Mesenchymal stem cell (in vitro differentiated cells and primary cell): ENCODE results near the gene TARBP1.

ENCODE experiments used
- DNase-seq: peaks from one replicate; pipeline ENCODE4 v3.0.0-alpha.2; 2013
- H2AFZ ChIP-seq: one replicate; pipeline ENCODE4 v1.6.1; 2013; ENCODE audit warnings: low read depth, mild to moderate bottlenecking, control low read depth, inconsistent platforms, low read length, moderate library complexity
- H2AK5ac ChIP-seq: 2 replicates; pipeline ENCODE4 v1.6.1; 2013; ENCODE audit warnings: low read length, moderate library complexity, mild to moderate bottlenecking, inconsistent platforms; ENCODE audit not compliant: severe bottlenecking
- H2BK120ac ChIP-seq: one replicate; pipeline ENCODE4 v1.6.1; 2013; ENCODE audit warnings: low read depth, mild to moderate bottlenecking, inconsistent platforms, low read length, moderate library complexity
- H2BK12ac ChIP-seq, 2 experiments: one replicate each; pipeline ENCODE4 v1.6.1; 2013; ENCODE audit warnings: inconsistent platforms in 2 of 2, low read length in 2 of 2, mild to moderate bottlenecking in 2 of 2, moderate library complexity in 2 of 2, control low read depth in 1 of 2
- H2BK15ac ChIP-seq: one replicate; pipeline ENCODE4 v1.6.1; 2013; ENCODE audit warnings: mild to moderate bottlenecking, low read depth, inconsistent platforms; ENCODE audit not compliant: poor library complexity, severe bottlenecking
- H2BK5ac ChIP-seq: 2 replicates; pipeline ENCODE4 v1.6.1; 2013; ENCODE audit warnings: low read depth, mild to moderate bottlenecking, low read length, control low read depth, inconsistent platforms; ENCODE audit not compliant: poor library complexity, severe bottlenecking
- H3K14ac ChIP-seq, 2 experiments: one replicate each; pipeline ENCODE4 v1.6.1; 2013; ENCODE audit warnings: inconsistent platforms in 2 of 2, low read length in 2 of 2, control low read depth in 1 of 2, mild to moderate bottlenecking in 1 of 2, moderate library complexity in 1 of 2
- H3K18ac ChIP-seq, 2 experiments: one replicate each; pipeline ENCODE4 v1.6.1; 2013; ENCODE audit warnings: inconsistent platforms in 2 of 2, low read length in 2 of 2, control low read depth in 1 of 2, low read depth in 1 of 2, mild to moderate bottlenecking in 1 of 2
- H3K23ac ChIP-seq, 2 experiments: one replicate each; pipeline ENCODE4 v1.6.1; 2013; ENCODE audit warnings: inconsistent platforms in 2 of 2, low read length in 2 of 2, mild to moderate bottlenecking in 2 of 2, moderate library complexity in 2 of 2, control low read depth in 1 of 2
- H3K27ac ChIP-seq: 2 replicates; pipeline ENCODE4 v1.5.1; 2013; ENCODE audit warnings: mild to moderate bottlenecking, moderate library complexity, low read length, control low read depth, inconsistent platforms; ENCODE audit not compliant: poor library complexity, severe bottlenecking
- H3K27me3 ChIP-seq, 2 experiments: 2 replicates each; pipeline versions ENCODE4 v1.6.1 to v1.7.0; 2013; ENCODE audit warnings: low read length in 2 of 2, mild to moderate bottlenecking in 2 of 2, moderate library complexity in 2 of 2, control low read depth in 1 of 2, inconsistent platforms in 1 of 2; ENCODE audit not compliant: control insufficient read depth in 1 of 2, insufficient read depth in 1 of 2
- H3K36me3 ChIP-seq, 2 experiments: 2 replicates each; pipeline versions ENCODE4 v1.6.1 to v1.7.0; 2013; ENCODE audit warnings: low read length in 2 of 2, control low read depth in 1 of 2, inconsistent platforms in 1 of 2, low read depth in 1 of 2, mild to moderate bottlenecking in 1 of 2; ENCODE audit not compliant: insufficient read depth in 2 of 2, control insufficient read depth in 1 of 2
- H3K4ac ChIP-seq, 2 experiments: one replicate each; pipeline ENCODE4 v1.6.1; 2013; ENCODE audit warnings: inconsistent platforms in 2 of 2, low read length in 2 of 2, mild to moderate bottlenecking in 2 of 2, moderate library complexity in 2 of 2, control low read depth in 1 of 2, low read depth in 1 of 2
- H3K4me1 ChIP-seq: 2 replicates; pipeline ENCODE4 v1.6.1; 2013; ENCODE audit warnings: low read depth, low read length, control low read depth; ENCODE audit not compliant: control insufficient read depth, insufficient read depth
- H3K4me2 ChIP-seq: 2 replicates; pipeline ENCODE4 v1.6.1; 2013; ENCODE audit warnings: low read length, mild to moderate bottlenecking, inconsistent platforms; ENCODE audit not compliant: poor library complexity, severe bottlenecking
- H3K4me3 ChIP-seq, 2 experiments: 2 replicates each; pipeline versions ENCODE4 v1.5.1 to v1.7.0; 2013; ENCODE audit warnings: low read length in 2 of 2, mild to moderate bottlenecking in 2 of 2, control low read depth in 1 of 2, low read depth in 1 of 2; ENCODE audit not compliant: insufficient read depth in 1 of 2
- H3K79me1 ChIP-seq: replicated peaks from 2 replicates; pipeline ENCODE4 v1.6.1; 2013; ENCODE audit warnings: mild to moderate bottlenecking, control low read depth, low read length, inconsistent platforms; ENCODE audit not compliant: poor library complexity, severe bottlenecking
- H3K9ac ChIP-seq: 2 replicates; pipeline ENCODE4 v1.7.0; 2013; ENCODE audit warnings: mild to moderate bottlenecking, low read length, moderate library complexity
- H3K9me3 ChIP-seq: 2 replicates; pipeline ENCODE4 v1.7.0; 2013; ENCODE audit warnings: mild to moderate bottlenecking, low read length; ENCODE audit not compliant: control insufficient read depth
- H4K8ac ChIP-seq: one replicate; pipeline ENCODE4 v1.6.1; 2013; ENCODE audit warnings: inconsistent platforms, mild to moderate bottlenecking, low read length, moderate library complexity
- H4K91ac ChIP-seq: one replicate; pipeline ENCODE4 v1.6.1; 2013; ENCODE audit warnings: mild to moderate bottlenecking, low read length, inconsistent platforms
- WGBS: methylation state at CpG from one replicate; pipeline ENCODE4 v1.1.7; 2013; ENCODE audit warnings: mixed read lengths; 5-methylcytosine and 5-hydroxymethylcytosine counted together

Gene TARBP1

DNA sequence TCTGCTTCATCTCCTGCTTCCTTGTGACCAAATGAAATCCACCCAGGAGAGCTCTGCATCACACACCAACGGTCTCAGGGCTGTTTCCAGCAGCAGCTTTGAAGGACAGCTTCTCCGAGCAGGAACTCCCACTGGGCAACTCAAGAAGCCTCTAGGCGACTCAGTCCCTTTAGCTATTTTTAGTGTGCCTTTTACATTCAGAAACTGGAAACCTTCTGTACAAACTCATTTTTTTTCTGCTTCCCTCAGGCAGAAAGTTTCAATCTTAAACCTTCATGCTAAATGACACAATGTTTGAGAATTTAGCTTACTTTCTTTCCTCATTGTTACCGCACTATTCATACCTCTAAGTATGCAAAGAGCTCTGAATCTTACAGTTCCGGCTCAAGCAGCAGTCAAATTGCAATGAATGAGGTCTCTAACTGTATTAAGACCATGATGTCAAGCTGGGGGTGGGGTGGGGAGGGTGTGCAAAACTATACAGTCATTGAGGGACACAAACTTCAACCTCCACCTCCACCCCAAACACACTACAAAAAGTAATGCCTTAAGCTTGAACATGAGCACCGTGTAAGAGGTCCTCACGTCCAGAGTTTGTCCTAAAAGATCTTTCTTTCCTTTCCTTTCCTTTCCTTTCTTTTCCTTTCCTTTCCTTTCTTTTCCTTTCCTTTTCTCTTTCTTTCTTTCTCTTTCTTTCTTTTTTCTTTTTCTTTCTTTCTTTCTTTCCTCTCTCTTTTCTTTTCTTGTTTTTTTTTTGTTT is 16.4 kb upstream of the TARBP1 start:
- peak overlapping the region; percentile 52 for H3K4me2 ChIP-seq
- H3K79me1 ChIP-seq: no peaks in the 10 kb centered on the region
- peak overlapping the region; percentile 86 for H2AFZ ChIP-seq
- peak; percentile 90 for DNase-seq
- no peak overlapping the region for H4K91ac ChIP-seq
- H4K8ac ChIP-seq: peak overlapping the region; percentile 61
- H3K4me3 ChIP-seq: peak overlapping the region in 1 of 2 experiments; percentile 8
- H3K18ac ChIP-seq: peak overlapping the region; percentile 81 to 88
- peak overlapping the region; percentile 79 for H3K9ac ChIP-seq
- H3K27ac ChIP-seq: peak overlapping the region; percentile 86
- no peak overlapping the region for H3K14ac ChIP-seq
- no peak overlapping the region for H3K23ac ChIP-seq
- H3K4ac ChIP-seq: peak overlapping the region in 1 of 2 experiments; percentile 63
- H3K9me3 ChIP-seq: no peaks in the 10 kb centered on the region
- no peak overlapping the region for H2BK120ac ChIP-seq
- peak overlapping the region; percentile 29 for H2AK5ac ChIP-seq
- H3K27me3 ChIP-seq: no peaks in the 10 kb centered on the region
- no peak overlapping the region for H2BK15ac ChIP-seq
- peaks cover 9% of the 10 kb centered on the region for H3K4me1 ChIP-seq
- WGBS: 31% methylated on average over 6 of the region's 7 CpGs
- H2BK12ac ChIP-seq: peak overlapping the region in 1 of 2 experiments; percentile 63
- peak overlapping the region; percentile 39 for H2BK5ac ChIP-seq
- H3K36me3 ChIP-seq: no peaks in the 10 kb centered on the region

DNA sequence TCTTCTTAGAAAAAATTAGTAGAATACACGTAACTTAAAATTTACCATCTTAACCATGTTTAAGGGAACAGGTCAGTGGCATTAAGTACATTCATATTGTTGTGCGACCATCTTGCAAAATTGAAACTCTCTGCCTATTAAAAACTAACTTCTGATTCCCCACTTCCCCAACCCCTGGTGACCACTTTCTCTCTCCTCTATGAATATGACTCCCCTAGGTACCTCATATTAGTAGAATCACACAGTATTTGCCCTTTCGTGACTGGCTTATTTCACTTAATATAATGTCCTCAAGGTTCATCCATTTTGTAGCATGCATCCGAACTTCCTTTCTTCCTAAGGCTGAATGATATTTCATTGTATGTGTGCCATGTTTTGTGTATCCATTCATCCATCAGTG is 15.1 kb upstream of the TARBP1 start:
- Histone ChIP-seq H3K18ac (no peak overlapping the region), H3K9me3 (no peaks in the 10 kb centered on the region), H3K9ac (no peak overlapping the region), H3K4me3 (no peak overlapping the region), H4K8ac (no peak overlapping the region), H2AFZ (no peak overlapping the region), H2BK12ac (no peak overlapping the region), H4K91ac (no peak overlapping the region), H3K23ac (no peak overlapping the region), H3K4me1 (peaks cover 6% of the 10 kb centered on the region), H3K14ac (no peak overlapping the region), H3K4ac (no peak overlapping the region), H3K27me3 (no peaks in the 10 kb centered on the region), H2BK120ac (no peak overlapping the region), H2BK5ac (no peak overlapping the region), H2BK15ac (no peak overlapping the region), H3K79me1 (no peaks in the 10 kb centered on the region), H2AK5ac (no peak overlapping the region), H3K36me3 (no peaks in the 10 kb centered on the region), H3K4me2 (no peak overlapping the region), H3K27ac (no peak overlapping the region)
- DNase-seq: no peak
- WGBS: 100% methylated on average over 4 of the region's 4 CpGs

DNA sequence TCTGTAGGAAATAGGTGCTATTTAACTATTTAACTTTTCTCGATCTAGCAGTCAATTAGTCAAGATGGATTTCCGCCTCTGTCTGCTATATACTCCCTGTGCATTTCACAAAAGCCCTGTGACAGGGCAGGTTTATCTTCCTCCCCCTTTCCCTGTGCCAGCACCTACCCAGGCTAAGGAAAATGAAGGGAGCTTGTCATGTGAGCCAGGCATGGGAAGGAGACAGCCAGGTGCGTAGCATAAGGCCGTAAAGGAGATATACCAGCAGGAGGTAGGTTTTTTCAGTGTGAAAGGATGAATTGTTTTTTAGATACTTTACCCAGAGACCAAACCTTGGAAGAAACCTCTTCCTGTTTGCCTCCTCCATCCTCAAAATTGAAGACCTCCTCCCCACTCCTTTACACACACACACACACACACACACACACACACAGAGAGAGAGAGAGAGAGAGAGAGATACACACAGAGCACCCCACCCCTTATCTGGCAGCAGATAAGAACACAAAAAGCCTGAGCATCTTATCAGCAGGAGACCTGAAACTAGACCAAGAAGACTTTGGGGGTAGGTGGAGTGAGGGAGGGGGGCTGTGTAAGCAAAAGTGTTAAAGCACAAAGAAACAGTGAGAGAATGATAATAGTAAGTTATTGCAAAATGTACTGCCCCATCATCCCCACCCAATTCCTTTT is 12.0 kb upstream of the TARBP1 start:
- H2BK12ac ChIP-seq: no peak overlapping the region
- H3K27me3 ChIP-seq: no peaks in the 10 kb centered on the region
- no peak overlapping the region for H3K27ac ChIP-seq
- H2BK120ac ChIP-seq: no peak overlapping the region
- 75% methylated on average over 2 of the region's 4 CpGs for WGBS
- no peaks in the 10 kb centered on the region for H3K79me1 ChIP-seq
- H3K4me2 ChIP-seq: no peak overlapping the region
- H3K4ac ChIP-seq: no peak overlapping the region
- DNase-seq: no peak
- H3K23ac ChIP-seq: no peak overlapping the region
- H4K8ac ChIP-seq: no peak overlapping the region
- no peaks in the 10 kb centered on the region for H3K9me3 ChIP-seq
- no peak overlapping the region for H2BK5ac ChIP-seq
- no peak overlapping the region for H3K4me3 ChIP-seq
- no peak overlapping the region for H2BK15ac ChIP-seq
- H2AK5ac ChIP-seq: no peak overlapping the region
- H3K9ac ChIP-seq: no peak overlapping the region
- H3K4me1 ChIP-seq: peaks cover 4% of the 10 kb centered on the region
- H3K36me3 ChIP-seq: no peaks in the 10 kb centered on the region
- H2AFZ ChIP-seq: no peak overlapping the region
- no peak overlapping the region for H3K14ac ChIP-seq
- H4K91ac ChIP-seq: no peak overlapping the region
- no peak overlapping the region for H3K18ac ChIP-seq

DNA sequence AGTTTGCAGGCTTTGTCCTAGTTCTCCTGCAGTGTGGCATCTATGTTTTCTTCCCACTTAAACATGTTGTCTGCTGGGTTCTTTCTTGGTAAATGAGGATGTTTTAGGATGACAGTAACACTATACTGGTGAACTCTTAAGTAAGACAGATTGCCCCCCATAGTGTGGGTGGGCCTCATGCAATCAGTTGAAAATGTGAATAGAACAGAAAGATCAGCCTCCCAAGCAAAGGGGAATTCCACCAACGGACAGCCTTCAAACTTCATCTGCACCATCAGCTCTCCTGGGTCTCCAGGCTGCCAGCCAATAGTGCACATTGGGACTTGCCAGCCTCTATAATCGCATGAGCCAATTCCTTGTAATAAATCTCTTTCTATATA is 10.7 kb upstream of the TARBP1 start:
- no peak overlapping the region for H4K91ac ChIP-seq
- no peak for DNase-seq
- no peak overlapping the region for H3K14ac ChIP-seq
- H3K23ac ChIP-seq: no peak overlapping the region
- no peaks in the 10 kb centered on the region for H3K9me3 ChIP-seq
- 87% methylated on average over 2 of the region's 2 CpGs for WGBS
- no peak overlapping the region for H3K4me2 ChIP-seq
- no peak overlapping the region for H3K4ac ChIP-seq
- no peak overlapping the region for H2BK120ac ChIP-seq
- H3K27me3 ChIP-seq: no peaks in the 10 kb centered on the region
- no peak overlapping the region for H3K9ac ChIP-seq
- no peak overlapping the region for H2BK12ac ChIP-seq
- no peak overlapping the region for H2AFZ ChIP-seq
- H2AK5ac ChIP-seq: no peak overlapping the region
- no peaks in the 10 kb centered on the region for H3K4me1 ChIP-seq
- H3K79me1 ChIP-seq: no peaks in the 10 kb centered on the region
- no peak overlapping the region for H4K8ac ChIP-seq
- no peaks in the 10 kb centered on the region for H3K36me3 ChIP-seq
- no peak overlapping the region for H3K4me3 ChIP-seq
- H3K27ac ChIP-seq: no peak overlapping the region
- no peak overlapping the region for H3K18ac ChIP-seq
- no peak overlapping the region for H2BK5ac ChIP-seq
- H2BK15ac ChIP-seq: no peak overlapping the region
